Measurements from ENCODE around the gene CXCL5. TPM values are rescaled to one million over a fixed set of nuclear protein-coding genes. Genes with fewer than 3 reads are reported as not detected.

CXCL5 gene
- total and polyA plus RNA-seq, 2 experiments from 2014 or later = 7.5 to 7.6 TPM

- TF ChIP-seq ZNF462 (CRISPR knock-in tag; IDR thresholded peaks at IDR 0.05) (no peak), ZNF331 (CRISPR knock-in tag; IDR thresholded peaks at IDR 0.05; ENCODE audit: low read depth) (no peak), CTCF (conservative IDR thresholded peaks at IDR 0.05; ENCODE audit: low read depth in 2 of 2) (no peak)
These were observed 49.3 kb downstream of the CXCL5 start (continued) for GRCh38 chr4:73948990-73949706.

GRCh38 chr4:73948291-73948690 is 50.2 kb downstream of the CXCL5 start:
- H3K4me3 Mint-ChIP-seq = no peak overlapping the region
- DNase-seq (ENCODE audit: low spot score) = no peak
- Histone ChIP-seq H3K4me3 (no peak overlapping the region), H3K4me2 (no peak overlapping the region), H3K79me2 (replicated peaks; ENCODE audit: insufficient read depth) (no peaks in the 10 kb centered on the region), H4K20me1 (replicated peaks; ENCODE audit: insufficient read depth) (no peaks in the 10 kb centered on the region), H3K27ac (ENCODE audit: low read depth) (no peak overlapping the region), H3F3A (replicated peaks; ENCODE audit: low read depth) (no peaks in the 10 kb centered on the region), H3K27me3 (ENCODE audit: insufficient read depth) (peaks cover 69% of the 10 kb centered on the region), H3K9me2 (ENCODE audit: insufficient read depth) (no peaks in the 10 kb centered on the region), H2AFZ (no peak overlapping the region), H3K36me3 (ENCODE audit: insufficient read depth) (no peaks in the 10 kb centered on the region), H3K4me1 (ENCODE audit: insufficient read depth) (peaks cover 42% of the 10 kb centered on the region)
- no peaks in the 10 kb centered on the region; the same call in 2 of the 3 replicates for H3K36me3 Mint-ChIP-seq (ENCODE audit: low read depth)
- peaks cover 43% of the 10 kb centered on the region for H3K27me3 Mint-ChIP-seq (ENCODE audit: insufficient read depth, low read depth, poor library complexity)
- H3K4me1 Mint-ChIP-seq = peaks cover 51% of the 10 kb centered on the region
- no peaks in the 10 kb centered on the region; the same call in 1 of the 3 replicates for H3K9me3 Mint-ChIP-seq
- no peak overlapping the region for H3K27ac Mint-ChIP-seq
- ATAC-seq = no peak
- TF ChIP-seq CREB1 (CRISPR knock-in tag; IDR thresholded peaks at IDR 0.05; ENCODE audit: low read depth) (no peak), EZH2phosphoT487 (IDR thresholded peaks at IDR 0.05; ENCODE audit: unreplicated experiment) (no peak), EZH2 (IDR thresholded peaks at IDR 0.05; ENCODE audit: low read depth, unreplicated experiment) (no peak), CTCF (conservative IDR thresholded peaks at IDR 0.05; ENCODE audit: low read depth in 2 of 2) (no peak), REST (IDR thresholded peaks at IDR 0.05; ENCODE audit: unreplicated experiment) (no peak)
